IMR-90 (cell line): ENCODE data around the gene EMILIN2. TPM values are rescaled to one million over a fixed set of nuclear protein-coding genes. Genes with fewer than 3 reads are reported as not detected.
A peak's percentile ranks its signal among the peaks of the same experiment; 100 is the strongest.

Source experiments
- ATAC-seq: fragments of 200-7000 bp; cut with Tn5 transposase; 2 replicates; pipeline ENCODE4 v1.9.1; 2020; ENCODE audit warnings: low read depth, mild to moderate bottlenecking, moderate library complexity
- BruUV-seq: library from RNA; stranded (reverse); fragments of 400-500 nt; replicated peaks from 2 replicates; lab custom pipeline; 2021; lab: Mats Ljungman, UMichigan
- CTCF ChIA-PET: fragments of 300-600 bp; formaldehyde crosslinking; extraction: SDS; loops from one replicate; lab custom pipeline; 2021; ENCODE audit warnings: antibody characterized with exemption; lab: Yijun Ruan, JAX
- POLR2A ChIA-PET: fragments of 300-600 bp; sonication (Branson Sonifier 250); formaldehyde crosslinking; loops from one replicate; lab custom pipeline; 2022; ENCODE audit warnings: antibody characterized with exemption; ENCODE audit not compliant: unreplicated experiment; lab: Charles Lee
- DNase-seq: peaks from one replicate; pipeline ENCODE4 v3.0.0; 2013
- H2AFZ ChIP-seq: replicated peaks from 2 replicates; pipeline ENCODE3; 2013; ENCODE audit warnings: low read length, mild to moderate bottlenecking; ENCODE audit not compliant: poor library complexity
- H2AK5ac ChIP-seq: 2 replicates; pipeline ENCODE4 v1.6.1; 2013; ENCODE audit warnings: low read depth, low read length, inconsistent platforms
- H2AK9ac ChIP-seq: replicated peaks from 2 replicates; pipeline ENCODE3; 2013; ENCODE audit warnings: mild to moderate bottlenecking, low read depth, low read length, moderate library complexity; ENCODE audit not compliant: poor library complexity
- H2BK120ac ChIP-seq: 2 replicates; pipeline ENCODE4 v1.6.1; 2013; ENCODE audit warnings: low read depth, low read length, inconsistent platforms
- H2BK15ac ChIP-seq: 3 replicates; pipeline ENCODE4 v1.6.1; 2013; ENCODE audit warnings: low read depth, low read length, inconsistent platforms
- H2BK20ac ChIP-seq: 2 replicates; pipeline ENCODE4 v1.6.1; 2013; ENCODE audit warnings: low read depth, mild to moderate bottlenecking, inconsistent platforms, low read length, moderate library complexity
- H2BK5ac ChIP-seq: 2 replicates; pipeline ENCODE4 v1.6.1; 2013; ENCODE audit warnings: mild to moderate bottlenecking, low read depth, low read length, inconsistent platforms; ENCODE audit not compliant: poor library complexity, severe bottlenecking
- H3K14ac ChIP-seq: replicated peaks from 2 replicates; pipeline ENCODE4 v1.6.1; 2013; ENCODE audit warnings: low read depth, low read length, inconsistent platforms
- H3K18ac ChIP-seq: 2 replicates; pipeline ENCODE4 v1.6.1; 2013; ENCODE audit warnings: low read depth, low read length, control low read depth
- H3K23ac ChIP-seq: 2 replicates; pipeline ENCODE4 v1.6.1; 2013; ENCODE audit warnings: low read depth, low read length, inconsistent platforms
- H3K27ac ChIP-seq: 2 replicates; pipeline ENCODE4 v1.5.1; 2013; ENCODE audit warnings: mild to moderate bottlenecking, control low read depth, low read length; ENCODE audit not compliant: insufficient read depth
- H3K27me3 ChIP-seq: 2 replicates; pipeline ENCODE4 v1.6.1; 2013; ENCODE audit warnings: low read length; ENCODE audit not compliant: control insufficient read depth, insufficient read depth
- H3K36me3 ChIP-seq: 2 replicates; pipeline ENCODE4 v1.6.1; 2013; ENCODE audit warnings: low read length, mixed read lengths; ENCODE audit not compliant: control insufficient read depth, insufficient read depth
- H3K4ac ChIP-seq: 2 replicates; pipeline ENCODE4 v1.6.1; 2013; ENCODE audit warnings: low read depth, low read length, inconsistent platforms
- H3K4me1 ChIP-seq: 2 replicates; pipeline ENCODE4 v1.6.1; 2013; ENCODE audit warnings: low read length, mixed read lengths; ENCODE audit not compliant: control insufficient read depth, insufficient read depth
- H3K4me2 ChIP-seq: 2 replicates; pipeline ENCODE4 v1.6.1; 2013; ENCODE audit warnings: low read depth, mild to moderate bottlenecking, control low read depth, low read length, moderate library complexity
- H3K4me3 ChIP-seq: 2 replicates; pipeline ENCODE4 v1.5.1; 2013; ENCODE audit warnings: low read depth, mild to moderate bottlenecking, control low read depth, low read length, moderate library complexity; ENCODE audit not compliant: insufficient read depth
- H3K56ac ChIP-seq: 2 replicates; pipeline ENCODE4 v1.6.1; 2013; ENCODE audit warnings: low read length, inconsistent platforms; ENCODE audit not compliant: insufficient read depth; ENCODE audit errors: extremely low read depth
- H3K79me1 ChIP-seq, 2 experiments: 2 replicates each; pipeline ENCODE4 v1.6.1; 2013; ENCODE audit warnings: low read length in 2 of 2, inconsistent platforms in 1 of 2, low read depth in 1 of 2
- H3K9ac ChIP-seq: 2 replicates; pipeline ENCODE4 v1.6.1; 2013; ENCODE audit warnings: low read depth, low read length, control low read depth
- H3K9me1 ChIP-seq: 2 replicates; pipeline ENCODE4 v1.6.1; 2013; ENCODE audit warnings: low read length, inconsistent platforms; ENCODE audit not compliant: insufficient read depth
- H3K9me3 ChIP-seq: 2 replicates; pipeline ENCODE4 v1.6.1; 2013; ENCODE audit warnings: low read length; ENCODE audit not compliant: control insufficient read depth, insufficient read depth
- H4K20me1 ChIP-seq: 2 replicates; pipeline ENCODE4 v1.6.1; 2013; ENCODE audit warnings: low read length, inconsistent platforms; ENCODE audit not compliant: insufficient read depth
- H4K5ac ChIP-seq: 2 replicates; pipeline ENCODE4 v1.6.1; 2013; ENCODE audit warnings: mild to moderate bottlenecking, low read depth, low read length, control low read depth
- H4K8ac ChIP-seq, 2 experiments: 2 replicates each; pipeline ENCODE4 v1.6.1; 2013; ENCODE audit warnings: low read depth in 2 of 2, low read length in 2 of 2, control low read depth in 1 of 2, inconsistent platforms in 1 of 2
- H4K91ac ChIP-seq: 2 replicates; pipeline ENCODE4 v1.6.1; 2013; ENCODE audit warnings: low read depth, low read length, inconsistent platforms; ENCODE audit not compliant: insufficient read depth
- BHLHE40 ChIP-seq: fragments of 150-350 bp; IDR thresholded peaks from 2 replicates; pipeline ENCODE4 v1.6.1; 2016; ENCODE audit warnings: mild to moderate bottlenecking, low read depth, low read length
- CHD1 ChIP-seq: IDR thresholded peaks from 2 replicates; pipeline ENCODE4 v1.6.1; 2012; ENCODE audit warnings: low read depth, low read length, improper control_type of control experiment
- CTCF ChIP-seq: conservative IDR thresholded peaks from 2 replicates; pipeline ENCODE4 v1.5.1; 2012; ENCODE audit warnings: mild to moderate bottlenecking, low read depth, low read length, improper control_type of control experiment
- ELK1 ChIP-seq: fragments of 150-350 bp; IDR thresholded peaks from 2 replicates; pipeline ENCODE4 v1.6.1; 2016; ENCODE audit warnings: low read depth, mild to moderate bottlenecking, low read length, moderate library complexity, borderline replicate concordance
- MAFK ChIP-seq: IDR thresholded peaks from 2 replicates; pipeline ENCODE4 v1.6.1; 2012; ENCODE audit warnings: low read depth, low read length, improper control_type of control experiment
- NFE2L2 ChIP-seq: fragments of 150-350 bp; IDR thresholded peaks from 2 replicates; pipeline ENCODE4 v1.6.1; 2016; ENCODE audit warnings: low read depth, mild to moderate bottlenecking, low read length
- POLR2A ChIP-seq: IDR thresholded peaks from 2 replicates; pipeline ENCODE4 v1.6.1; 2012; ENCODE audit warnings: mild to moderate bottlenecking, low read depth, low read length
- RFX5 ChIP-seq: IDR thresholded peaks from 2 replicates; pipeline ENCODE4 v1.8.0; 2012; ENCODE audit warnings: low read depth, mild to moderate bottlenecking, low read length, moderate library complexity
- USF2 ChIP-seq: fragments of 150-350 bp; IDR thresholded peaks from 2 replicates; pipeline ENCODE4 v1.6.1; 2017; ENCODE audit warnings: mild to moderate bottlenecking, antibody characterized with exemption, low read length, low read depth
- WGBS, 2 experiments: methylation state at CpG; one replicate each; pipeline versions ENCODE4 v1.1.5 to v1.1.7; 2013; ENCODE audit warnings: missing lambda C conversion rate in 2 of 2; ENCODE audit not compliant: insufficient read length in 1 of 2; ENCODE audit errors: extremely low coverage in 2 of 2; 5-methylcytosine and 5-hydroxymethylcytosine counted together
- dilution Hi-C: fragments of 300-500 bp; cut with HindIII; formaldehyde crosslinking; loops from one replicate; pipeline ENCODE4 v1.14.3; 2018; ENCODE audit warnings: low sequenced_read_pairs; ENCODE audit not compliant: unreplicated experiment
- in situ Hi-C: fragments of 300-500 bp; cut with MboI; formaldehyde crosslinking; loops from 3 replicates; pipeline ENCODE4 v1.14.3; 2019; ENCODE audit warnings: low sequenced_read_pairs, inconsistent platforms, mixed read lengths
- intact Hi-C: fragments of 100-400 bp; cut with micrococcal nuclease; formaldehyde crosslinking; loops from 2 replicates; pipeline ENCODE4 v1.10.0; 2022
- polyA plus RNA-seq, 3 experiments: library from polyadenylated mRNA; depleted of rRNA; stranded (reverse); fragments of >200 nt; gene quantifications; 2 replicates each; pipeline ENCODE4 v1.2.3, GENCODE V29; 2012; ENCODE audit warnings: low replicate concordance in 1 of 3
- total RNA-seq: library from RNA; depleted of rRNA; stranded (reverse); fragments of >200 nt; gene quantifications from 2 replicates; pipeline ENCODE4 v1.2.3, GENCODE V29; 2012

The EMILIN2 gene
- total and polyA plus RNA-seq, 2 of the 4 experiments (the other 2 are of a cell fraction) = under 0.01 to 0.14 TPM

GRCh38 chr18:2914185-2914880 lies 67.5 kb downstream of the EMILIN2 start (continued):
- TF ChIP-seq CTCF = no peak

- intact Hi-C loops = no loop called here
- peak; percentile 48; the same call in 1 of the 2 replicates for ATAC-seq
- peaks cover 41% of the 10 kb centered on the region for H3K36me3 ChIP-seq
- TF ChIP-seq BHLHE40 = no peak
- TF ChIP-seq NFE2L2 = no peak
- no peak for TF ChIP-seq RFX5
- no peak for TF ChIP-seq CHD1
- no peak for TF ChIP-seq MAFK
- no peak for TF ChIP-seq POLR2A
- TF ChIP-seq USF2 = no peak
- no peak for TF ChIP-seq ELK1
- no peak for TF ChIP-seq CTCF
These were observed 68.1 kb downstream of the EMILIN2 start for GRCh38 chr18:2914881-2915240.

More at GRCh38 chr18:2914881-2915240, 68.1 kb downstream of the EMILIN2 start:
- H2BK15ac ChIP-seq = no peak overlapping the region
- no peak overlapping the region for H2AK5ac ChIP-seq
- dilution Hi-C loops (no loop called here), in situ Hi-C loops (no loop called here)
- no peaks in the 10 kb centered on the region for H3K4me1 ChIP-seq
- H3K14ac ChIP-seq = no peak overlapping the region
- BruUV-seq = no TSS peak
- no peak overlapping the region for H2BK20ac ChIP-seq
- H3K4ac ChIP-seq = no peak overlapping the region
- H2AK9ac ChIP-seq = no peak overlapping the region
- no peak overlapping the region for H3K27ac ChIP-seq
- no peak overlapping the region for H4K5ac ChIP-seq
- peak; percentile 14 for DNase-seq
- no peak overlapping the region for H3K4me2 ChIP-seq
- WGBS, 2 experiments = 100% methylated on average over 3 of the region's 11 CpGs; no CpG with 5 or more reads in 1 of the 2 experiments
- peaks cover 0 to 3% of the 10 kb centered on the region in 2 experiments; a peak in 1 of 4 replicates for H3K79me1 ChIP-seq
- H4K20me1 ChIP-seq = no peaks in the 10 kb centered on the region; the same call in none of the 2 replicates
- no peak overlapping the region for H2BK5ac ChIP-seq
- no peak overlapping the region for H3K18ac ChIP-seq
- H4K8ac ChIP-seq = no peak overlapping the region
- H2AFZ ChIP-seq = no peak overlapping the region
- no peak overlapping the region for H3K23ac ChIP-seq
- no peak overlapping the region for H4K91ac ChIP-seq
- no peak overlapping the region for H3K56ac ChIP-seq
- H3K4me3 ChIP-seq = no peak overlapping the region
- H3K9ac ChIP-seq = no peak overlapping the region
- H3K9me3 ChIP-seq = no peaks in the 10 kb centered on the region
- no peaks in the 10 kb centered on the region for H3K27me3 ChIP-seq
- CTCF ChIA-PET = no interaction called here
- POLR2A ChIA-PET = no interaction called here
- peaks cover 11% of the 10 kb centered on the region for H3K9me1 ChIP-seq
- H2BK120ac ChIP-seq = no peak overlapping the region
